Adrenal gland (tissue), 12 donors: Measurements from ENCODE around the gene FZD8. TPM values are rescaled to one million over a fixed set of nuclear protein-coding genes. Genes with fewer than 3 reads are reported as not detected.

Source experiments
- DNase-seq, 7 donors: peaks; one replicate each; pipeline ENCODE4 v3.0.0-alpha.2; 2019 to 2020
- H3K27ac ChIP-seq, 5 donors: fragments of 200-600 bp; sonication (generic) in 4 of 5; 1 replicate in 3 of 5; 2 replicates in 2 of 5; pipeline versions ENCODE4 v1.5.1 to v1.8.0; 2016 to 2020; ENCODE audit warnings: mild to moderate bottlenecking in 1 of 5
- H3K27me3 ChIP-seq: fragments of 200-600 bp; 2 replicates; pipeline ENCODE4 v1.8.0; 2021
- H3K36me3 ChIP-seq, 2 donors: fragments of 200-600 bp; replicated peaks in 1 of 2; 1 replicate in 1 of 2; 2 replicates in 1 of 2; pipeline versions ENCODE4 v1.5.1 to v1.8.0; 2018 to 2022
- H3K4me1 ChIP-seq, 2 donors: fragments of 200-600 bp; replicated peaks in 1 of 2; 1 replicate in 1 of 2; 2 replicates in 1 of 2; pipeline versions ENCODE4 v1.5.1 to v1.8.0; 2018 to 2021
- H3K4me3 ChIP-seq, 4 donors: fragments of 200-600 bp; sonication (generic) in 3 of 4; one replicate each; pipeline ENCODE4 v1.5.1; 2016 to 2018
- H3K9me3 ChIP-seq, 3 donors: fragments of 200-600 bp; sonication (generic) in 1 of 3; replicated peaks in 1 of 3; 1 replicate in 2 of 3; 2 replicates in 1 of 3; pipeline versions ENCODE4 v1.5.1 to v1.8.0; 2016 to 2021
- CTCF ChIP-seq, 6 experiments: fragments of 450-650 bp in 4 of 6; fragments of 200-600 bp in 2 of 6; sonication (generic) in 1 of 6; IDR thresholded peaks; 1 replicate in 5 of 6; 2 replicates in 1 of 6; pipeline versions ENCODE4 v1.5.1 to v1.8.0; 2016 to 2021; ENCODE audit warnings: antibody characterized with exemption in 6 of 6, mild to moderate bottlenecking in 2 of 6, moderate library complexity in 1 of 6
- POLR2A ChIP-seq, 2 donors: fragments of 450-650 bp; IDR thresholded peaks; one replicate each; pipeline ENCODE4 v1.6.1; 2017; ENCODE audit warnings: antibody characterized with exemption in 2 of 2, mild to moderate bottlenecking in 2 of 2, moderate library complexity in 1 of 2
- WGBS, 4 donors: extraction: QIAGEN DNeasy Blood & Tissue Kit in 2 of 4; methylation state at CpG; one replicate each; pipeline versions ENCODE4 v1.1.5 to v1.1.7; 2013 to 2017; 5-methylcytosine and 5-hydroxymethylcytosine counted together
- intact Hi-C, 2 donors: fragments of 100-400 bp; cut with DNase I; formaldehyde crosslinking; loops; one replicate each; pipeline versions ENCODE4 v1.14.1 to v1.15.0; 2022 to 2023
- polyA plus RNA-seq, 3 donors: library from polyadenylated mRNA; stranded (reverse); fragments of 200-250 nt in 2 of 3; fragments of 350-450 nt in 1 of 3; fragmentation: Illumina TruSeq in 1 of 3; extraction: RNeasy Lipid Tissue Mini Kit (QIAGEN cat#74804) in 1 of 3; gene quantifications; one replicate each; pipeline ENCODE4 v1.2.3, GENCODE V29; 2013 to 2014
- total RNA-seq, 9 donors: library from RNA; depleted of rRNA in 4 of 9; stranded (reverse); fragments of >200 nt in 4 of 9; fragments of 120-200 nt in 1 of 9; fragmentation: NEBNext Ultra II Directional in 1 of 9; extraction: Animal tissue kit (Norgen Biotek cat#: 25700) in 1 of 9; gene quantifications; one replicate each; pipeline versions ENCODE4 v1.1.0 to v1.2.4, GENCODE V29; 2013 to 2023
- donor health status: healthy with polysubstance abuse.
- donor health status: Bipolar disorder and iron deficiency.
- donor health status: DM: yes; HTN: yes; CAD: no.
- donor health status: DM: no; HTN: no; CAD: no.
- donor health status: DM: no; HTN: no; CAD: no.
- donor health status: DM: yes; HTN: yes; CAD: no.

The FZD8 gene
- total and polyA plus RNA-seq, 12 donors = 0.97 to 5.9 (median 3.8) TPM

GRCh38 chr10:35626971-35627507 is 15.1 kb downstream of the FZD8 start:
- intact Hi-C loops = no loop called here
- WGBS, 4 donors = 88 to 90% (median 89%) methylated on average over 6 of the region's 6 CpGs
- TF ChIP-seq POLR2A (IDR thresholded peaks at IDR 0.05) (no peak), CTCF (IDR thresholded peaks at IDR 0.05) (no peak)

GRCh38 chr10:35614312-35614711 is 27.8 kb downstream of the FZD8 start:
- H3K9me3 ChIP-seq = no peaks in the 10 kb centered on the region
- H3K27me3 ChIP-seq = no peaks in the 10 kb centered on the region
- no peaks in the 10 kb centered on the region for H3K36me3 ChIP-seq
- H3K27ac ChIP-seq = no peak overlapping the region
- TF ChIP-seq POLR2A (IDR thresholded peaks at IDR 0.05) (no peak), CTCF (IDR thresholded peaks at IDR 0.05) (no peak)
- intact Hi-C loops = no loop called here
- 49 to 64% (median 58%) methylated on average over 3 to 5 of the region's 5 CpGs for WGBS, 4 donors
- no peak for DNase-seq
- no peaks in the 10 kb centered on the region for H3K4me1 ChIP-seq
- no peak overlapping the region for H3K4me3 ChIP-seq

More at GRCh38 chr10:35626971-35627507, 15.1 kb downstream of the FZD8 start:
- Histone ChIP-seq H3K27ac (no peak overlapping the region), H3K4me1 (no peaks in the 10 kb centered on the region), H3K9me3 (no peaks in the 10 kb centered on the region), H3K27me3 (no peaks in the 10 kb centered on the region), H3K36me3 (no peaks in the 10 kb centered on the region), H3K4me3 (no peak overlapping the region)
- no peak for DNase-seq

- H3K27me3 ChIP-seq = peaks cover 3% of the 10 kb centered on the region
Measured at GRCh38 chr10:35613597-35614226, 28.4 kb downstream of the FZD8 start.

GRCh38 chr10:35613107-35613440 is 29.0 kb downstream of the FZD8 start:
- intact Hi-C loops = no loop called here
- Histone ChIP-seq H3K4me3 (no peak overlapping the region), H3K4me1 (peaks cover 0 to 2% of the 10 kb centered on the region in 2 donors), H3K9me3 (no peaks in the 10 kb centered on the region), H3K27me3 (peaks cover 8% of the 10 kb centered on the region), H3K36me3 (no peaks in the 10 kb centered on the region), H3K27ac (no peak overlapping the region)
- DNase-seq = no peak
- TF ChIP-seq POLR2A (IDR thresholded peaks at IDR 0.05) = no peak
- TF ChIP-seq CTCF (IDR thresholded peaks at IDR 0.05) = no peak
- WGBS, 4 donors = 72 to 80% (median 75%) methylated on average over 2 of the region's 2 CpGs

More at GRCh38 chr10:35613597-35614226, 28.4 kb downstream of the FZD8 start:
- Histone ChIP-seq H3K4me3 (no peak overlapping the region), H3K4me1 (no peaks in the 10 kb centered on the region), H3K27ac (no peak overlapping the region), H3K9me3 (no peaks in the 10 kb centered on the region), H3K36me3 (no peaks in the 10 kb centered on the region)
- 56 to 61% (median 58%) methylated on average over 8 of the region's 8 CpGs for WGBS, 4 donors
- no peak for DNase-seq
- TF ChIP-seq POLR2A (IDR thresholded peaks at IDR 0.05) (no peak), CTCF (IDR thresholded peaks at IDR 0.05) (peak in 3 of 6 experiments; percentile 11 to 22 (median 16))
- intact Hi-C loops = no loop called here
